ENCODE measurements around the gene TPT1.
"Not testable (repeated sequence)": the region's sequence is repeated elsewhere in the genome, so short reads cannot be mapped to it uniquely, and the experiment has no call there.

Gene TPT1

DNA sequence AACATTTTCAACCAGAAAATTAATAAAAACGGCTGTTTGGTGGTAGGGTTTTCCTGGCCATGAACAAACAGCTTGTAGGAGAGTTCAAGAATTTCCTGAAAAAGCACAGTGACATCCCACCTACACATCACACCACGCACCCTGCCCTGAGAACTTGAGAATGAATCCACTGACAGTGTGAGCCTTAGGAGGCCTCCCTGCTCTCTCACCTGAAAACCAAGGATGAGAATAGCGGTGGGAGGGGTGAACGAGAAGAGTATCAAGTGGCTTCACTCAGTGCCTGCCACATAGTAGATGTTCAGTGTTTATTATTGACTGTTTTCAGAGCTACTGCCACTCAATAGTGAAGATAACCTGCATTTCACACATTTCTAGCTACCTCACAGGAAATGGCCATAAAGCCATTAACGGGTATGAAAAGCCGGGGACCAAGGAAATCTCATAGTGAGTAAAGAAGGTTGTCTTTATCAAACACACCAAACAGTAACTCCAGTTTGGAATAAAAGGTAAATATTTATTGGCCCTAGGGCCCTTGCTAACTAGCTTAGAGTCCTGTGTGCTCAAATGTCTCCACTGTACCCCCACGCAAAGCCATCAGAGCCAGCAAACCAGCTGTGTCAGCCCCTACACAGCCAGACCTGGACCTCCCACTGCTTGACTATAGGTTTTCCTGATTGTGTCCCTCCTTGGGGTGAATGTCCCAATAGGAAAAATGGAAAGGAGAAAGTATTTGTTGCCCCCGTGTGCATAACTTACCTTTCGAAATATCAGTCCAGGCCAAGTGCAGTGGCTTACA is 40.6 kb downstream of the TPT1 start:
- no peak for DNase-seq

DNA sequence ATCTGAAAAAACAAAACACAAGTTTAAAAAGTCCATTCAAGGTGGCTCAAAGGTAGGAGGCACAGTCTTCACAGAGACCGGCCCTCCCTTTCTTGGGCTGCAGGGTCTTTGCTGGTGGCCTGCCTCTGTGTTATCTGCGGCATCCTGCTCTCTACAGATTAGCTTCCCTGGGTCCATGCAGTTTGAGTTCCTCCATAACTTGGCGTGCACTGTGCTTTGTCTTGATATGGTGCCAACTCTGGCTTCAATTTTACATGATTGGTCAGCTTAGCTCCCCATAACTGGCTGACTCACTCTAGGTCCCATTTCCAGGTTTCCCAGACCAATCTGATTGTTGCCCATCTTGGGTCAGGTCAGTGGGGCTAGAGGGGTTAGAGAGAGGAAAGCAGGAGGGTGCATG is 41.8 kb downstream of the TPT1 start:
- DNase-seq, result peak; percentile 19

- DNase-seq, result not testable (repeated sequence)
These were observed 42.4 kb downstream of the TPT1 start for GRCh38 chr13:45298550-45298949.

DNA sequence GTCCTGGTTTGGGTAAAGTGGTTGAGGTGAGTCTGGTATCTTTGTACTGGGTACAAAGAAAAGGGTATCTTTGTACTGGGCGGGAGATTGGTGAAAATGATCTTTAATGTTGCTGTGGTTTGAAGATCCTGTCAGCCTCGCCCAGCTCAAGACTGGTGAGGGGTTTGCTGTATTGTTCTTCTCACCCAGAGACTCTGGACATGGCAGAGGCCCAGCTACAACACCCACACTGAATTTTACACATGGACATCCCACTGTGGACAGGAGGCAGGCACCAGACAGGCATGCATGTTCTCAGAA is 42.8 kb downstream of the TPT1 start:
- no peak for DNase-seq

DNA sequence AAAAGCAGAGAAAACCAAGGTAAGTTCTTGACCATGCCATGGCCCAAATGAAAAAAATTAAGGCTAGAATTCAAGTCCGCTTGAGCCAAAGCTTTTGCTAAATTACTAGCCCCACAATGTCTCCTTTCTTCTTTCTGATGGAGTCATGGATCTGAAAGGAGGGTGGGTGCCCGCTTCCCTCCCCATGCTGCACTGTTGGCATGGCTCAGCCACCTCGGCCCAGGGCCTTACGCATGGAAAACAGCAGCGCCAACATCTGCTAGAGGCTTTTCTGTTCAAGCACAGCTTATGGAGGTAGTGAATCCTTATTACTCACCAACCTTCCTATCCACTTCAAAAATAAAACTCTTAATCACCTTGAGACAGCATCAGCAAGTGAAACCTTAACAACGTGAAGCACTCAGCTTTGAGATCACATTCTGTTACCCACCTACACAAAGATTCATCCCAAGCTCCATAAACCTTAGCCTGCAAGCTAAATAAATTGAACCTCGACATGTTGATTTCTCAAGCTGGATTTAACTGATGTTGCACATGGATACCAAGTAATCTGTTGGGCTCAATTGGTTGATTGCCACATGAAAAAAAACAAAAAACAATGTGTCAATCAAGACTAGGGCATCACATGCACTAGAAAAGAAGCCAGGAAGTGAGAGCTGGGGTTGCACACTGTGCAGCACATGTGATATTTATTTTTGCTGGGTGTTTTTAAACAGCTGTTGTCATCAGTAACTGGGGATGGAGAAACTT is 43.4 kb downstream of the TPT1 start:
- DNase-seq, result no peak

DNA sequence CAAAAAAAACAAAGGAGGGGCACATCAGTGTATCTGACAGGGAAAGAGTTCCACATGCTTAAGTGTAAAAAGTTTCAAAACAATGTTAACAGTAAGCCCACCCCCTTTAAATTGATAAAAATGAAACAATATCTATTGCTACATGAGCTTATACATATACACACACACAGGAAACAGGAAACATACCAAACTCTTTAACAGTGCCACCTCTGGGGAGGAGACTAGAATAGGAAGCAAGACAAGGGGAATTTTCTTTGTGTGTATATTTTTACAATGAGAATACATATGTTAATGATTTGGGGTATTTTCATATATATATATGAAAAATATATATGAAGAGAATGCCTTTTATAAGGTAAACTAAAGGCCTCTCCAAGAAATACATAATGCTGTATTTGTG is 44.7 kb downstream of the TPT1 start:
- no peak for DNase-seq

DNA sequence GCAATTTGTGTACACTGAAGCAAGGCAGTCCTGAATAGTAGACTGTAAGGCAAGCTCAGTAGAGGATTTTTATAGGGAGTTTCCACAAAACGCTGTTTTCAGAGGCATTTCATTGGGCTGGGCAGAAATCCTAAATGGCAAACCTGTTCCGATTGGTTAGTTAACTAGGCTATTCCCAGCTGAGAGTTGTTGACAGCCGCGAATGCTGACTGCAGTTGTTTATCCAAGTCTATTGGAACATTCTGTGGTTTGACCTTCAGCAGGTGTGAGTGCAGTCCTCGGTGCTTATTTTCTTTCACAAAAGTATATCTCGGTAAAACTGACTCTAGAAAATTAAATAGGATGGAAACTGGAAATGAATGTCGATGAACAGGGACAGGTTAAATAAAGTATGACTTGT is 45.4 kb downstream of the TPT1 start:
- no peak for DNase-seq

DNA sequence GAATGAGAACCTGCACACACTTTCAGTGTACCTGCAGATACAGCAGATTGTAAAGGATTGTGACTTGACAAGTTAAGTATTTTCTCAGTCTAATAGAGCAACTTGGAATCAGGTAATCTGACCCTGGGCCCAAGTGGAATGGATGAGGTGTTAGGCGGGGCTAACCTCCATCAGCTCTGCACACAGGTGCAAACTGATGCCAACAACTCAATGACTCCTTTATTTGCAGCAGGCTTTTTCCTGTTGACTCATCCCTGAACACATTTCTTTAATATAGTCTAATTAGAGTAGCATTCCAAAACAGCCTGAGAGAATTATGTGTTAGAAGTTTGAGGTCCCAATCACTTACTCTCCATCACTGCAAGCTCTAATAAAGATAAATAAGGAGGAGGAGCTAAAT is 48.8 kb downstream of the TPT1 start:
- DNase-seq, result no peak

GRCh38 chr13:45289936-45290563 is 50.9 kb downstream of the TPT1 start:
- no peak for DNase-seq

Data from fibroblast of skin of scalp (primary cell).